Esophagus squamous epithelium (tissue), 4 donors: ENCODE data around the gene PTGDS.

ENCODE experiments used
- CTCF ChIP-seq, 6 experiments: fragments of 450-650 bp in 4 of 6; fragments of 200-600 bp in 2 of 6; sonication (generic) in 2 of 6; IDR thresholded peaks; one replicate each; pipeline ENCODE4 v1.5.1; 2016 to 2019; ENCODE audit warnings: antibody characterized with exemption in 6 of 6, mild to moderate bottlenecking in 4 of 6, moderate library complexity in 4 of 6
- POLR2A ChIP-seq, 4 donors: fragments of 450-650 bp; IDR thresholded peaks; one replicate each; pipeline ENCODE4 v1.6.1; 2017; ENCODE audit warnings: antibody characterized with exemption in 4 of 4, mild to moderate bottlenecking in 4 of 4, moderate library complexity in 3 of 4

- TF ChIP-seq CTCF (IDR thresholded peaks at IDR 0.05) = no peak
- no peak for TF ChIP-seq POLR2A (IDR thresholded peaks at IDR 0.05)
Observed at GRCh38 chr9:136969150-136969549, 8.2 kb upstream of the PTGDS start.
